ENCODE measurements around the gene MMP24.
"Not testable (repeated sequence)": the region's sequence is repeated elsewhere in the genome, so short reads cannot be mapped to it uniquely, and the experiment has no call there.

Gene MMP24

GRCh38 chr20:35237486-35237885, 11.0 kb downstream of the MMP24 start:
- DNase-seq (no peak), ATAC-seq (replicated peaks) (no peak)
- Mint-ChIP-seq H3K4me1 (ENCODE audit: low read depth in 2 of 2) (peaks cover 4 to 7% of the 10 kb centered on the region in 2 donors), H3K27ac (no peak overlapping the region), H3K27me3 (no peaks in the 10 kb centered on the region), H3K9me3 (no peaks in the 10 kb centered on the region), H3K36me3 (ENCODE audit: insufficient read depth) (peaks cover 10% of the 10 kb centered on the region), H3K4me3 (no peak overlapping the region)

- H3K27me3 Mint-ChIP-seq, result no peaks in the 10 kb centered on the region
- peaks cover 3 to 5% of the 10 kb centered on the region in 2 donors for H3K4me1 Mint-ChIP-seq (ENCODE audit: low read depth in 2 of 2)
- H3K4me3 Mint-ChIP-seq, result no peak overlapping the region
- no peaks in the 10 kb centered on the region for H3K9me3 Mint-ChIP-seq
- ATAC-seq (replicated peaks) (no peak), DNase-seq (no peak)
- H3K27ac Mint-ChIP-seq, result no peak overlapping the region
- H3K36me3 Mint-ChIP-seq (ENCODE audit: insufficient read depth), result peaks cover 10% of the 10 kb centered on the region
Observed at GRCh38 chr20:35238170-35238569, 11.7 kb downstream of the MMP24 start.

GRCh38 chr20:35238735-35239134, 12.2 kb downstream of the MMP24 start:
- ATAC-seq (replicated peaks), result no peak
- H3K27me3 Mint-ChIP-seq, result no peaks in the 10 kb centered on the region
- peaks cover 7% of the 10 kb centered on the region for H3K36me3 Mint-ChIP-seq (ENCODE audit: insufficient read depth)
- H3K9me3 Mint-ChIP-seq, result no peaks in the 10 kb centered on the region
- peaks cover 3 to 5% of the 10 kb centered on the region in 2 donors for H3K4me1 Mint-ChIP-seq (ENCODE audit: low read depth in 2 of 2)
- no peak for DNase-seq
- H3K27ac Mint-ChIP-seq, result no peak overlapping the region
- H3K4me3 Mint-ChIP-seq, result no peak overlapping the region

- no peak for ATAC-seq (replicated peaks)
- Mint-ChIP-seq H3K36me3 (ENCODE audit: insufficient read depth) (peaks cover 5% of the 10 kb centered on the region), H3K4me3 (no peak overlapping the region), H3K9me3 (no peaks in the 10 kb centered on the region), H3K27me3 (no peaks in the 10 kb centered on the region), H3K27ac (peak overlapping the region in 1 of 2 donors; percentile 66), H3K4me1 (ENCODE audit: low read depth in 2 of 2) (peaks cover 3 to 5% of the 10 kb centered on the region in 2 donors)
- DNase-seq, result no peak
Observed at GRCh38 chr20:35240083-35240810, 13.8 kb downstream of the MMP24 start.

- no peaks in the 10 kb centered on the region for H3K9me3 Mint-ChIP-seq
- no peak overlapping the region for H3K4me3 Mint-ChIP-seq
- ATAC-seq (replicated peaks) (no peak), DNase-seq (no peak)
- no peaks in the 10 kb centered on the region for H3K27me3 Mint-ChIP-seq
- H3K27ac Mint-ChIP-seq, result no peak overlapping the region
- H3K4me1 Mint-ChIP-seq (ENCODE audit: low read depth in 2 of 2), result peaks cover 3 to 5% of the 10 kb centered on the region in 2 donors
- peaks cover 5% of the 10 kb centered on the region for H3K36me3 Mint-ChIP-seq (ENCODE audit: insufficient read depth)
Observed at GRCh38 chr20:35240811-35241293, 14.4 kb downstream of the MMP24 start.

GRCh38 chr20:35243317-35243716, 16.8 kb downstream of the MMP24 start:
- Mint-ChIP-seq H3K27ac (no peak overlapping the region), H3K9me3 (no peaks in the 10 kb centered on the region), H3K27me3 (no peaks in the 10 kb centered on the region), H3K4me3 (no peak overlapping the region), H3K4me1 (ENCODE audit: low read depth in 2 of 2) (peaks cover 4 to 8% of the 10 kb centered on the region in 2 donors), H3K36me3 (ENCODE audit: insufficient read depth) (peaks cover 5% of the 10 kb centered on the region)
- ATAC-seq (replicated peaks) (no peak), DNase-seq (no peak)

- no peaks in the 10 kb centered on the region for H3K27me3 Mint-ChIP-seq
- no peak overlapping the region for H3K27ac Mint-ChIP-seq
- H3K9me3 Mint-ChIP-seq, result no peaks in the 10 kb centered on the region
- DNase-seq (no peak), ATAC-seq (replicated peaks) (no peak)
- H3K4me1 Mint-ChIP-seq (ENCODE audit: low read depth in 2 of 2), result peaks cover 4 to 8% of the 10 kb centered on the region in 2 donors
- H3K36me3 Mint-ChIP-seq (ENCODE audit: insufficient read depth), result peaks cover 3% of the 10 kb centered on the region
- H3K4me3 Mint-ChIP-seq, result no peak overlapping the region
Observed at GRCh38 chr20:35243986-35244385, 17.5 kb downstream of the MMP24 start.

GRCh38 chr20:35246723-35247122, 20.2 kb downstream of the MMP24 start:
- no peak for DNase-seq
- H3K9me3 Mint-ChIP-seq, result no peaks in the 10 kb centered on the region
- H3K36me3 Mint-ChIP-seq (ENCODE audit: insufficient read depth), result peaks cover 6% of the 10 kb centered on the region
- H3K27ac Mint-ChIP-seq, result no peak overlapping the region
- ATAC-seq (replicated peaks), result no peak
- peaks cover 17 to 18% of the 10 kb centered on the region in 2 donors for H3K4me1 Mint-ChIP-seq (ENCODE audit: low read depth in 2 of 2)
- H3K27me3 Mint-ChIP-seq, result no peaks in the 10 kb centered on the region
- no peak overlapping the region for H3K4me3 Mint-ChIP-seq

- H3K9me3 Mint-ChIP-seq, result no peaks in the 10 kb centered on the region
- H3K27me3 Mint-ChIP-seq, result no peaks in the 10 kb centered on the region
- peaks cover 14% of the 10 kb centered on the region for H3K36me3 Mint-ChIP-seq (ENCODE audit: insufficient read depth)
- H3K27ac Mint-ChIP-seq, result peak overlapping the region in 1 of 2 donors; percentile 66
- no peak overlapping the region for H3K4me3 Mint-ChIP-seq
- H3K4me1 Mint-ChIP-seq (ENCODE audit: low read depth in 2 of 2), result peaks cover 27 to 28% of the 10 kb centered on the region in 2 donors
- no peak for DNase-seq
- ATAC-seq (replicated peaks), result no peak
Observed at GRCh38 chr20:35248641-35249475, 22.4 kb downstream of the MMP24 start.

GRCh38 chr20:35251613-35251940, 25.1 kb downstream of the MMP24 start:
- DNase-seq, result no peak
- H3K4me1 Mint-ChIP-seq (ENCODE audit: low read depth in 2 of 2), result peaks cover 34 to 37% of the 10 kb centered on the region in 2 donors
- H3K4me3 Mint-ChIP-seq, result peak overlapping the region; percentile 78 to 79
- H3K27ac Mint-ChIP-seq, result peak overlapping the region; percentile 100
- peaks cover 14% of the 10 kb centered on the region for H3K36me3 Mint-ChIP-seq (ENCODE audit: insufficient read depth)
- no peaks in the 10 kb centered on the region for H3K9me3 Mint-ChIP-seq
- ATAC-seq (replicated peaks), result no peak
- no peaks in the 10 kb centered on the region for H3K27me3 Mint-ChIP-seq

- peak overlapping the region; percentile 78 to 79 for H3K4me3 Mint-ChIP-seq
- peak; percentile 88 for ATAC-seq (replicated peaks)
- peaks cover 14% of the 10 kb centered on the region for H3K36me3 Mint-ChIP-seq (ENCODE audit: insufficient read depth)
Observed at GRCh38 chr20:35252037-35252461, 25.6 kb downstream of the MMP24 start.

GRCh38 chr20:35252598-35252997, 26.1 kb downstream of the MMP24 start:
- DNase-seq, H3K9me3 Mint-ChIP-seq, H3K27me3 Mint-ChIP-seq: not testable (repeated sequence)
- Mint-ChIP-seq H3K4me3 (peak overlapping the region; percentile 78 to 79), H3K4me1 (ENCODE audit: low read depth in 2 of 2) (peaks cover 32 to 37% of the 10 kb centered on the region in 2 donors), H3K36me3 (ENCODE audit: insufficient read depth) (peaks cover 14% of the 10 kb centered on the region), H3K27ac (peak overlapping the region; percentile 100)
- ATAC-seq (replicated peaks), result peak; percentile 4

More at GRCh38 chr20:35252037-35252461, 25.6 kb downstream of the MMP24 start:
- Mint-ChIP-seq H3K9me3 (no peaks in the 10 kb centered on the region), H3K4me1 (ENCODE audit: low read depth in 2 of 2) (peaks cover 34 to 37% of the 10 kb centered on the region in 2 donors), H3K27me3 (no peaks in the 10 kb centered on the region), H3K27ac (peak overlapping the region; percentile 100)
- peak; percentile 58 to 68 (median 67) for DNase-seq

- Mint-ChIP-seq H3K27ac (peak overlapping the region; percentile 100), H3K36me3 (ENCODE audit: insufficient read depth) (peaks cover 14% of the 10 kb centered on the region), H3K4me1 (ENCODE audit: low read depth in 2 of 2) (peaks cover 32 to 35% of the 10 kb centered on the region in 2 donors), H3K9me3 (no peaks in the 10 kb centered on the region), H3K27me3 (no peaks in the 10 kb centered on the region), H3K4me3 (peak overlapping the region in 1 of 2 donors; percentile 42)
- DNase-seq, result peak in 1 of 3 experiments; percentile 20
- ATAC-seq (replicated peaks), result peak; percentile 15
Observed at GRCh38 chr20:35253010-35253409, 26.5 kb downstream of the MMP24 start.
